Measurements from ENCODE around the gene SSR4.

Gene SSR4

DNA sequence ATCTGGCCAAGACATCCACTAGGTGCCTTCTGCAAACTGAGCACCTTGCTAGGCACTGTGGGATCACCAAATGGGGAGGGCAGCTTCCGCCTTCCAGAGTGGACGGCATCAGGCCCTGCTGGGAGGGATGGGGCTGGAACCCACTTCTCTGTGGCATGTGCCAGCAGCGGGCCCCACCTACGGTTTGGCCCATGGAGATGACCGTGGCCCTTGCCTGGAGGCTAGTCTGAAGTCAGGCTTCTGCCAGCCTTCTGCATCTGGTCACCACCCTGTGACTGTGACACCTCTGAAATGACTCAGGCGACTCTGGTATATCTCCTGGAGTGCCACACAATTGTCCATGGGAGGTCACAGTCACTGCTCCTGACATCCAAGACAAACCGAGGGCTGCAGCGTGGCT, 7.2 kb downstream of the SSR4 start:
- DNase-seq (ENCODE audit: low read depth), result no peak
- H3K4me3 ChIP-seq (replicated peaks; ENCODE audit: low read depth, low read length), result no peak overlapping the region
- TF ChIP-seq, protein P1, sequence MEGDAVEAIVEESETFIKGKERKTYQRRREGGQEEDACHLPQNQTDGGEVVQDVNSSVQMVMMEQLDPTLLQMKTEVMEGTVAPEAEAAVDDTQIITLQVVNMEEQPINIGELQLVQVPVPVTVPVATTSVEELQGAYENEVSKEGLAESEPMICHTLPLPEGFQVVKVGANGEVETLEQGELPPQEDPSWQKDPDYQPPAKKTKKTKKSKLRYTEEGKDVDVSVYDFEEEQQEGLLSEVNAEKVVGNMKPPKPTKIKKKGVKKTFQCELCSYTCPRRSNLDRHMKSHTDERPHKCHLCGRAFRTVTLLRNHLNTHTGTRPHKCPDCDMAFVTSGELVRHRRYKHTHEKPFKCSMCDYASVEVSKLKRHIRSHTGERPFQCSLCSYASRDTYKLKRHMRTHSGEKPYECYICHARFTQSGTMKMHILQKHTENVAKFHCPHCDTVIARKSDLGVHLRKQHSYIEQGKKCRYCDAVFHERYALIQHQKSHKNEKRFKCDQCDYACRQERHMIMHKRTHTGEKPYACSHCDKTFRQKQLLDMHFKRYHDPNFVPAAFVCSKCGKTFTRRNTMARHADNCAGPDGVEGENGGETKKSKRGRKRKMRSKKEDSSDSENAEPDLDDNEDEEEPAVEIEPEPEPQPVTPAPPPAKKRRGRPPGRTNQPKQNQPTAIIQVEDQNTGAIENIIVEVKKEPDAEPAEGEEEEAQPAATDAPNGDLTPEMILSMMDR (IDR thresholded peaks at IDR 0.05; ENCODE audit: low read length, missing control alignments), result no peak

DNA sequence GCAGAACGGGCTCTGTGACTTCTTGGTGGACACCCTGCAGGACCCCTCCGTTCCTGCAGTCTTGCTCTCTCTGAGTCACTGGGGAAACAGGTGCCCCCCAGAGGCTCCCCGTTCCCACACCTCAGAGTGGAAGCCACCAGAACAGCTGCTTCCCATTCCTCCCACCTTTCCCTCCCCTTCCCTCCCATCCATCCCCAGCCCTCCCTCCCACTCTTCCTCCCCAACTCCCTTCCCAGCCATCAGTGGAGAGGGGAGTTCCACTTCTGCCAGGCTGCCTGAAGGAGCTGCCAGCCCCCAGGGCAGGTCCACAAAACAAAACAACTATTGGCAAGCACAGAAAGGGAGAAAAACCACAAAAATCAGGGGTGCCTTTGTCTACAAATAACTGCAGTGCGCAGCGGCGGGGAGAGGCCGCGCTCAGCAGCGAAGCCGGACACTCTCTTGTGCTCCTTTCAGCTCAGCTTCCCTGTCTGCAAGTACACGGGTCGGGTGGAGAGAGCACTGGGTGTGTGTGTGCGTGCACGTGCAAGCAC, 8.1 kb downstream of the SSR4 start:
- no peak overlapping the region for H3K4me3 ChIP-seq (replicated peaks; ENCODE audit: low read depth, low read length)
- no peak for DNase-seq (ENCODE audit: low read depth)
- TF ChIP-seq, protein P1 (IDR thresholded peaks at IDR 0.05; ENCODE audit: low read length, missing control alignments), result no peak

DNA sequence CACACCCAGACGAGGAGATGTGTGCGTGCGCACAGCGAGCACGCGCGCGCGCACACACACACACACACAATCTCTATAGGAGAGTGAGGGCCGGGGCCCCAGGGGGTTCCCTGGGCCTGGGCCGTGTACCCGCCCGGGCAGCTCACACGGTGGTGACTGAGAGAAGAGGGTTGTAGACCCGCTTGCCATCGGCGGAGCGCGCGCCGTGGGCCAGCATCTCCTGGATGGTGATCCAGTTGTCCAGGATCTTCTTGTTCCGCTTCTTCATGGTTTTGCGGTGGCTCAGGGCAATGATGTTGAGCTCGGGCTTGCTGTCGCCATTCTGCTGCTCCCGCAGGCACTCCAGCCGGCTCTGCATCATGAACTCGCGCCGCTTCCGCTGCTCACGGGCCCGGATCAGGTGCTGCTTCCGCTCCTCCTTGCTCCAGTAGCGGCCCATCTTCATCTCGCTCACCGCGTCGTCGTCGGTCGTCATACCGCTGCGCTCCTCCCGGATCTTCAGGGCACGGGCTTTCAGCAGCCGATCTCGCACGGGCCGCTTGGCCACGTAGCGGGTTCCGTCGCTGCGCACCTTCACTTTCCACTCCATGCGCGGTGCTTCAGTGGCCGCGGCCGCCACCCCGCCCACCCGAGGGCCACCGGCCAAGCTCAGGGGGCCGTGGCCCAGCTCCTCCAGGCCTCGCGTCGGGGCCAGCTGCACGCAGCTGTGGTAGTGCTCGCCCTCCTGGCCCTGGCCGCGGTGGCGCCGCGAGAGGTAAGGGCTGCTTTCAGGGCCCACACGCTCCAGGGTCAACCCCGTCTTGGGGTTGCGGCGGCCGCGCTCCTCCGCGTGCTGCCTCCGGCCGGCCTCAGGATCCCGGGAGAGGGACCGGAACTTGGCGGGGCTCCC, 9.0 kb downstream of the SSR4 start:
- H3K4me3 ChIP-seq (replicated peaks; ENCODE audit: low read depth, low read length), result no peak overlapping the region

DNA sequence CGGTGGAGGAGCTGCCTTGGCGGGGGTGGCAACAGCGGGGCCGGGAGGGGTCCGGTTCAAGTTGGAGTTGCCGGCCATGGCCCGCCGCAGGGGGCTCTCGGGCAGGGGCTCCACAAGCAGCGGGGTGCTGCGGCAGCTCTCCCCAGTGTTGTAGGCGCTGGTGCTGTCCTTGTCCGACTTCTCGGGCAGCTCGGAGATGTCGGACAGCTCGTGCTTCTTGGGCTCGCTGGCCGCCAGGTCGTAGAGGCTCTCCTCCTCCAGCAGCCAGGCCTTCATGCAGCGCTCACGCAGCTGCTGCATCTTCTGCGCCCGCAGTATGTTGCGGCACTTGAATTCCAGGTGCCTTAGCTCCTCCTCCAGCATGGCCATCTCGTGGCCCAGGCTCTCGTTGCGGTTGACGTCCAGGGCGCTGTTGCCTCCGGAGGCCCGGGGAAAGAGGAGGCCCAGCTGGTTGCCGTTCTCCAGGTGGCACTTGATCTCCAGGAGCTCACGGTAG, 9.7 kb downstream of the SSR4 start:
- no peak overlapping the region for H3K4me3 ChIP-seq (replicated peaks; ENCODE audit: low read depth, low read length)
- TF ChIP-seq, protein P1 (IDR thresholded peaks at IDR 0.05; ENCODE audit: low read length, missing control alignments), result no peak
- no peak for DNase-seq (ENCODE audit: low read depth)

More for the DNA sequence above, 9.0 kb downstream of the SSR4 start:
- TF ChIP-seq, protein P1 (IDR thresholded peaks at IDR 0.05; ENCODE audit: low read length, missing control alignments), result no peak
- DNase-seq (ENCODE audit: low read depth), result no peak

DNA sequence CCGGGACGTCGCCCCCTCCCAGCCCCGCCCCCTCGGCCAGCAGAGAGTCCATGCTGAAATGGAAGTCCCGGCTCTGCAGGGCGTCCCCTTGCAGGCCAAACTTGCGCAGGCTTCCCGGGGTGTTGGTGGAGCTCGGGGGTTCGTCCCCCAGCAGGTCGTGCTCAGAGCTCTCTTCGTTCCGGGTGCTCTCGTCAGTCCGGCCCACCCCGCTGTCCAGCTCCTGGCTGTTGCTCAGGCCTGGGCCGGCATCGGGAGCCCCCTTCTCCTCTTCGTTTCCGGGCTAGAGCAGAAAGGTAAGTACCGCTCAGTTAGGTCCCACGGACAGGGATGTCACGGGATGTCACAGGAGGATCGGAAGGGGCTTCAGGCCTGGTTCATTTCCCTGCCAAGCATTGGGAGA, 10.2 kb downstream of the SSR4 start:
- TF ChIP-seq, protein P1 (IDR thresholded peaks at IDR 0.05; ENCODE audit: low read length, missing control alignments), result no peak
- no peak for DNase-seq (ENCODE audit: low read depth)
- no peak overlapping the region for H3K4me3 ChIP-seq (replicated peaks; ENCODE audit: low read depth, low read length)

DNA sequence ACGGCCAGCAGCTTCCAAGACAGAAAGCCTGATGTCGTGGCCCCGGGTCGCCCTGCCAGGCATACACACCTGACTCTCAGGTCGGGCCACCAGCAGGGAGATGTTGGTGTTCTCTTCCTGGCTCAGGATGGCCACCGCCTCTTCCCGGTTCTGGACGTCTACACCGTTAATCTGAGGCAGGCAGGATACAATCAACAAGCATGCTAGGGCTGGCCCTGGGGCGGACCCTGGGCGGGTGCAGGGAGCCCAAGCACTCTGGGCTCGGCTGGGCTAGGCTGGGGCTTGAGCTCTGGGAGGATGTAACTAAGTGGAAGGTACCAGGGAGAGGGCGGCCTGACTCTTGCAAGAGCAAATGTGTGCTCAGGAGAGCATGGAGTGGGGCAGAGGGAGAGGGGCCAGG, 11.0 kb downstream of the SSR4 start:
- TF ChIP-seq, protein P1 (IDR thresholded peaks at IDR 0.05; ENCODE audit: low read length, missing control alignments), result no peak
- no peak for DNase-seq (ENCODE audit: low read depth)
- H3K4me3 ChIP-seq (replicated peaks; ENCODE audit: low read depth, low read length), result no peak overlapping the region
